ENCODE measurements around the gene CCDC152. TPM values are rescaled to one million over a fixed set of nuclear protein-coding genes. Genes with fewer than 3 reads are reported as not detected.

CCDC152 gene
- total and polyA plus RNA-seq, 2 of the 13 experiments (the other 11 are each of a cell fraction or from before 2014, with no cell fraction given), result 0.20 to 0.36 TPM

DNA sequence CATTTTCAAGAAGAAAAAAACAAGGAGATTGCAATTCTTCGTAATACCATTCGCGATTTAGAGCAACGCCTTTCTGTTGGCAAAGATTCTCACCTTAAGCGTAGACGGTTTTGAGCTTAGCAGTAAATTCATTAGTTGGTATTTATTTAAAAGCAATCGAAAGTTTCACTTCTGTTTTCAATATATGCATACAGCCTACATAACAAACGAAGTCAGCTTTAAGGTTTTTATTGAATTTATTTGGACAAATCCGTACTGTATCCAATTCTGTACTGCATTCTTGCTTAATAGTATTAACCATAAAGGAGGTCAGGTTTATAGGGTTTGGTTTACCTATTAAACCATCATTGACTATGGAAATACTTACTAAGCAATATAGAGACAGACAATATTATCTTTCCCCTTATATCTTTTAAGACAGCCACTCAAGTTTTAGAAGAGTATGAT is 43.1 kb downstream of the CCDC152 start (continued):
- TF ChIP-seq ZNF614 (CRISPR knock-in tag; IDR thresholded peaks at IDR 0.05; ENCODE audit: borderline replicate concordance) (0 out of 2 replicates have a peak, but pooled peaks have one; percentile 29), MEF2D (CRISPR knock-in tag; IDR thresholded peaks at IDR 0.05) (no peak), ZSCAN9 (CRISPR knock-in tag; IDR thresholded peaks at IDR 0.05; ENCODE audit: borderline replicate concordance) (0 out of 2 replicates have a peak, but pooled peaks have one; percentile 13), SMAD1 (CRISPR knock-in tag; IDR thresholded peaks at IDR 0.05; ENCODE audit: borderline replicate concordance, low read depth) (no peak), LCORL (IDR thresholded peaks at IDR 0.05) (no peak), LCORL (CRISPR knock-in tag; IDR thresholded peaks at IDR 0.05) (no peak), ZNF605 (CRISPR knock-in tag; IDR thresholded peaks at IDR 0.05) (no peak), U2AF2 (IDR thresholded peaks at IDR 0.05; ENCODE audit: low read depth, low read length) (no peak), ZKSCAN8 (CRISPR knock-in tag; IDR thresholded peaks at IDR 0.05; ENCODE audit: borderline replicate concordance) (peak; percentile 40; the same call in 1 of the 2 replicates), NFIC (IDR thresholded peaks at IDR 0.05; ENCODE audit: low read length) (peak; percentile 72), NCOA2 (CRISPR knock-in tag; IDR thresholded peaks at IDR 0.05) (0 out of 2 replicates have a peak, but pooled peaks have one; percentile 8), KLF12 (CRISPR knock-in tag; IDR thresholded peaks at IDR 0.05; ENCODE audit: borderline replicate concordance) (no peak), RFX1 (IDR thresholded peaks at IDR 0.05) (no peak), GTF2F1 (IDR thresholded peaks at IDR 0.05; ENCODE audit: low read length) (no peak), FOXA3 (CRISPR knock-in tag; IDR thresholded peaks at IDR 0.05) (peak; percentile 28; the same call in 1 of the 2 replicates), TEAD3 (CRISPR knock-in tag; optimal IDR thresholded peaks at IDR 0.05; ENCODE audit: borderline replicate concordance) (peak; percentile 16), ZNF75D (CRISPR knock-in tag; IDR thresholded peaks at IDR 0.05; ENCODE audit: borderline replicate concordance) (no peak)
- TF ChIP-seq, protein P1, sequence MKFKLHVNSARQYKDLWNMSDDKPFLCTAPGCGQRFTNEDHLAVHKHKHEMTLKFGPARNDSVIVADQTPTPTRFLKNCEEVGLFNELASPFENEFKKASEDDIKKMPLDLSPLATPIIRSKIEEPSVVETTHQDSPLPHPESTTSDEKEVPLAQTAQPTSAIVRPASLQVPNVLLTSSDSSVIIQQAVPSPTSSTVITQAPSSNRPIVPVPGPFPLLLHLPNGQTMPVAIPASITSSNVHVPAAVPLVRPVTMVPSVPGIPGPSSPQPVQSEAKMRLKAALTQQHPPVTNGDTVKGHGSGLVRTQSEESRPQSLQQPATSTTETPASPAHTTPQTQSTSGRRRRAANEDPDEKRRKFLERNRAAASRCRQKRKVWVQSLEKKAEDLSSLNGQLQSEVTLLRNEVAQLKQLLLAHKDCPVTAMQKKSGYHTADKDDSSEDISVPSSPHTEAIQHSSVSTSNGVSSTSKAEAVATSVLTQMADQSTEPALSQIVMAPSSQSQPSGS (CRISPR knock-in tag; IDR thresholded peaks at IDR 0.05), result peak; percentile 49; the same call in 1 of the 2 replicates
- TF ChIP-seq, protein P2, sequence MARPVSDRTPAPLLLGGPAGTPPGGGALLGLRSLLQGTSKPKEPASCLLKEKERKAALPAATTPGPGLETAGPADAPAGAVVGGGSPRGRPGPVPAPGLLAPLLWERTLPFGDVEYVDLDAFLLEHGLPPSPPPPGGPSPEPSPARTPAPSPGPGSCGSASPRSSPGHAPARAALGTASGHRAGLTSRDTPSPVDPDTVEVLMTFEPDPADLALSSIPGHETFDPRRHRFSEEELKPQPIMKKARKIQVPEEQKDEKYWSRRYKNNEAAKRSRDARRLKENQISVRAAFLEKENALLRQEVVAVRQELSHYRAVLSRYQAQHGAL (CRISPR knock-in tag; IDR thresholded peaks at IDR 0.05; ENCODE audit: not compliant biosample characterization), result peak; percentile 26
- TF ChIP-seq, protein P3, sequence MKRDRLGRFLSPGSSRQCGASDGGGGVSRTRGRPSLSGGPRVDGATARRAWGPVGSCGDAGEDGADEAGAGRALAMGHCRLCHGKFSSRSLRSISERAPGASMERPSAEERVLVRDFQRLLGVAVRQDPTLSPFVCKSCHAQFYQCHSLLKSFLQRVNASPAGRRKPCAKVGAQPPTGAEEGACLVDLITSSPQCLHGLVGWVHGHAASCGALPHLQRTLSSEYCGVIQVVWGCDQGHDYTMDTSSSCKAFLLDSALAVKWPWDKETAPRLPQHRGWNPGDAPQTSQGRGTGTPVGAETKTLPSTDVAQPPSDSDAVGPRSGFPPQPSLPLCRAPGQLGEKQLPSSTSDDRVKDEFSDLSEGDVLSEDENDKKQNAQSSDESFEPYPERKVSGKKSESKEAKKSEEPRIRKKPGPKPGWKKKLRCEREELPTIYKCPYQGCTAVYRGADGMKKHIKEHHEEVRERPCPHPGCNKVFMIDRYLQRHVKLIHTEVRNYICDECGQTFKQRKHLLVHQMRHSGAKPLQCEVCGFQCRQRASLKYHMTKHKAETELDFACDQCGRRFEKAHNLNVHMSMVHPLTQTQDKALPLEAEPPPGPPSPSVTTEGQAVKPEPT (CRISPR knock-in tag; IDR thresholded peaks at IDR 0.05; ENCODE audit: low read depth), result no peak
- TF ChIP-seq, protein P4, sequence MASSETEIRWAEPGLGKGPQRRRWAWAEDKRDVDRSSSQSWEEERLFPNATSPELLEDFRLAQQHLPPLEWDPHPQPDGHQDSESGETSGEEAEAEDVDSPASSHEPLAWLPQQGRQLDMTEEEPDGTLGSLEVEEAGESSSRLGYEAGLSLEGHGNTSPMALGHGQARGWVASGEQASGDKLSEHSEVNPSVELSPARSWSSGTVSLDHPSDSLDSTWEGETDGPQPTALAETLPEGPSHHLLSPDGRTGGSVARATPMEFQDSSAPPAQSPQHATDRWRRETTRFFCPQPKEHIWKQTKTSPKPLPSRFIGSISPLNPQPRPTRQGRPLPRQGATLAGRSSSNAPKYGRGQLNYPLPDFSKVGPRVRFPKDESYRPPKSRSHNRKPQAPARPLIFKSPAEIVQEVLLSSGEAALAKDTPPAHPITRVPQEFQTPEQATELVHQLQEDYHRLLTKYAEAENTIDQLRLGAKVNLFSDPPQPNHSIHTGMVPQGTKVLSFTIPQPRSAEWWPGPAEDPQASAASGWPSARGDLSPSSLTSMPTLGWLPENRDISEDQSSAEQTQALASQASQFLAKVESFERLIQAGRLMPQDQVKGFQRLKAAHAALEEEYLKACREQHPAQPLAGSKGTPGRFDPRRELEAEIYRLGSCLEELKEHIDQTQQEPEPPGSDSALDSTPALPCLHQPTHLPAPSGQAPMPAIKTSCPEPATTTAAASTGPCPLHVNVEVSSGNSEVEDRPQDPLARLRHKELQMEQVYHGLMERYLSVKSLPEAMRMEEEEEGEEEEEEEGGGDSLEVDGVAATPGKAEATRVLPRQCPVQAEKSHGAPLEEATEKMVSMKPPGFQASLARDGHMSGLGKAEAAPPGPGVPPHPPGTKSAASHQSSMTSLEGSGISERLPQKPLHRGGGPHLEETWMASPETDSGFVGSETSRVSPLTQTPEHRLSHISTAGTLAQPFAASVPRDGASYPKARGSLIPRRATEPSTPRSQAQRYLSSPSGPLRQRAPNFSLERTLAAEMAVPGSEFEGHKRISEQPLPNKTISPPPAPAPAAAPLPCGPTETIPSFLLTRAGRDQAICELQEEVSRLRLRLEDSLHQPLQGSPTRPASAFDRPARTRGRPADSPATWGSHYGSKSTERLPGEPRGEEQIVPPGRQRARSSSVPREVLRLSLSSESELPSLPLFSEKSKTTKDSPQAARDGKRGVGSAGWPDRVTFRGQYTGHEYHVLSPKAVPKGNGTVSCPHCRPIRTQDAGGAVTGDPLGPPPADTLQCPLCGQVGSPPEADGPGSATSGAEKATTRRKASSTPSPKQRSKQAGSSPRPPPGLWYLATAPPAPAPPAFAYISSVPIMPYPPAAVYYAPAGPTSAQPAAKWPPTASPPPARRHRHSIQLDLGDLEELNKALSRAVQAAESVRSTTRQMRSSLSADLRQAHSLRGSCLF (CRISPR knock-in tag; IDR thresholded peaks at IDR 0.05; ENCODE audit: borderline replicate concordance), result peak; percentile 27; the same call in 1 of the 2 replicates

All from HepG2 (cell line).